Transverse colon (tissue), 3 donors: ENCODE measurements around the gene SORL1.

Experiments
- CTCF ChIP-seq, 5 experiments: fragments of 200-600 bp in 3 of 5; fragments of 450-650 bp in 2 of 5; sonication (generic) in 3 of 5; IDR thresholded peaks; 1 replicate in 2 of 5; 2 replicates in 3 of 5; pipeline ENCODE4 v1.5.1; 2016 to 2017; ENCODE audit warnings: antibody characterized with exemption in 5 of 5, inconsistent platforms in 3 of 5, mild to moderate bottlenecking in 2 of 5, moderate library complexity in 1 of 5
- POLR2A ChIP-seq: fragments of 450-650 bp; IDR thresholded peaks from one replicate; pipeline ENCODE4 v1.6.1; 2016; ENCODE audit warnings: antibody characterized with exemption, mild to moderate bottlenecking, moderate library complexity

- TF ChIP-seq CTCF (IDR thresholded peaks at IDR 0.05) (no peak), POLR2A (no peak)
These were observed 24.7 kb upstream of the SORL1 start for GRCh38 chr11:121427400-121427744.
